HG03280 (cell line): ENCODE results near the gene NRF1.

ENCODE experiments used
- ATAC-seq: cut with Tn5 transposase; IDR thresholded peaks from one replicate; pipeline ENCODE4 v1.9.1; 2021; ENCODE audit warnings: mild to moderate bottlenecking, moderate library complexity; ENCODE audit not compliant: unreplicated experiment

The NRF1 gene

DNA sequence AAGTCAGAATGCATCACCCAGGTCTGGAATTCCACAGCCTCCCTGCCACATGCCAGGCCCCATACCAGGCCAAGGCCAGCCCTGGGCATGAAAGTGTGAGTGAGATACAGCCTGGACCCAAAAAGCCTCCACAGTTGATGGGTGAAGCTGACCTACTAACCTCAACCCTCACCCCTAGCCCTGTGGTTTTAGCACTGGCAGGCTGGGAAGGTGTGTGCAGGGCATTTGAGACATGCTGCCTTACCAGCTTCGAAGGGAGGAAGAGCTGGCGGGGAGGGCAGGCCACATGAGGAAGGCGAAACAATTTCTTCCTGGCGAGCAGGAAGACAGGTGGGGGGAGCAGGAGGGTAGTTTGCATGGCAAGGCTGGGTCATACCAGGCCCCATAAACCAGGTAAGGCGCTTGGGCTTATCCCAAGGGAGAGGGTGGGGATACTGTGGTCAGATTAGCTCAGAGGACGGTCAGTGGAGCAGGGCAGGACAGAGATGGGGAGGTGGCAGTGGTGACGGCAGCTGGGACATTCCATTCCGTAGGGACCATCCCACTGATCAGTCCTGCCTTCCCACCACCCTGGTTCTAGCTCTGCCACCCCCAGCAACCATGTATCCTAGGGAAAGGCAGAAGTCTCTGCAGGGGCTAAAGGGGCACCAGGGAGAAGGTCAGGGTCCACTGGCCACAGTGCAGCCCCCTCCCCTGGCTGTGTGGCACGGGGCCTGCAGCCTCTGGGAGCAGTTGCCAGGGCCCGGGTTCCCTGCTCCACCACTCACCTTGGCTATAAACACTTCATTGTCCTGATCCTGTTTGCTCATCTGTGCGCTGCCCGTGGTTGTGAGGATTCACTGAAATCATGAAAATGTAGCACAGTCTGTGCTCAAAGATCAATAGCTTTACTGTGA, 155.8 kb downstream of the NRF1 start:
- ATAC-seq = no peak

DNA sequence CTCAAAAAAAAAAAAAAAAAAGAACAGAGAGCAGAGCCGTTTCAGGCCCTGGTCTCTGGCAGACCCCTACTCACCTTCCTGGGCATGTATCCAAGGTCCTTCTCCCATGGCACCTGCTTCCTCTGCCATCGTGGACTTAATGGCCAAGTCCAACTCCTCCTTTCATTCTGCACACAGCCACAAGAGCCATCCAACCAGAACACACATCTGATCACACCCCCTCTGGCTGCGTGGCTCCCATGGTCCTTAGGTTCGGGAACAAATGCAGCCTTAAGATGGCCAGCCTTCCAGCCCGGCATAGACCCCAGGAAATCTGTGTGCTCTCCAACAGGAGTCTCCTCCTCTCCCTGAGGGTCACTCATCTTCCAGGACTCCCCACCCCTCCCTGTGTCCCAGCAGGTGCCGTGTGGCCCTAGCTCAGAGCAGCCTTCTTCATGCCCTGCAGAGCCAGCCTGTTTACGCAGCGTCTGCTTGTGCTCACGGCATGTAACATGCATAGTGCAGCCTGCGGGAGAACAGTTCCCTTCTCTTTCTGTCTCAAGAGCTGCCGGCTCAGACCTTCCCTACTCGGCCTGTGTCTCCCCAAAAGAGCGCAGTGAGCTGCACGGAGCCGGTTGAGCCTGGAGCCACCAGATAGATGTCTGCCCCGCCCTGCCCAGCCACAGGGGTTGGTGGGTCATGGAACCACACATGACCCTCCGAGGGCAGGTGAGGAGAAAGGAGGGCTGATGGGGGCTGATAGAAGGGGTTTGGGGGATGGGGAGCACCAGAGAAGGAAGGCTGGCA, 157.3 kb downstream of the NRF1 start:
- no peak for ATAC-seq

DNA sequence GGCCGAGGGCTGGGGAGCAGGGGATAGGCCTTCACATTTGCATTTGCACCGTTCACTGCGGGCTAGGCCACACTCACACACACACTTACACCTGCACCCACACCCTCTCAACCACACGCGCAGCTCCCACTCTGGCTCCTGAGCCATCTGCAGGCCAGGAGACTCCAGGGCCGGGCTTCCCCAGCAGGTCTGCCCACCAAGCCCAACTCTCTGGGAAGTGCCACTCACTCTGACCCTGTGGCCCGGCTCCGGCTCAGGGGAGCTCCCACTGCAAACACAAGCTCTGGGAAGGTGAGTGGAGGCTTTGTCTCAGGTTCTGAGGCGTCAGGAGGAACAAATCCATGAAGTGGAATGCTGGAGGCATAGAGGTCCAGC, 157.9 kb downstream of the NRF1 start:
- ATAC-seq = no peak

DNA sequence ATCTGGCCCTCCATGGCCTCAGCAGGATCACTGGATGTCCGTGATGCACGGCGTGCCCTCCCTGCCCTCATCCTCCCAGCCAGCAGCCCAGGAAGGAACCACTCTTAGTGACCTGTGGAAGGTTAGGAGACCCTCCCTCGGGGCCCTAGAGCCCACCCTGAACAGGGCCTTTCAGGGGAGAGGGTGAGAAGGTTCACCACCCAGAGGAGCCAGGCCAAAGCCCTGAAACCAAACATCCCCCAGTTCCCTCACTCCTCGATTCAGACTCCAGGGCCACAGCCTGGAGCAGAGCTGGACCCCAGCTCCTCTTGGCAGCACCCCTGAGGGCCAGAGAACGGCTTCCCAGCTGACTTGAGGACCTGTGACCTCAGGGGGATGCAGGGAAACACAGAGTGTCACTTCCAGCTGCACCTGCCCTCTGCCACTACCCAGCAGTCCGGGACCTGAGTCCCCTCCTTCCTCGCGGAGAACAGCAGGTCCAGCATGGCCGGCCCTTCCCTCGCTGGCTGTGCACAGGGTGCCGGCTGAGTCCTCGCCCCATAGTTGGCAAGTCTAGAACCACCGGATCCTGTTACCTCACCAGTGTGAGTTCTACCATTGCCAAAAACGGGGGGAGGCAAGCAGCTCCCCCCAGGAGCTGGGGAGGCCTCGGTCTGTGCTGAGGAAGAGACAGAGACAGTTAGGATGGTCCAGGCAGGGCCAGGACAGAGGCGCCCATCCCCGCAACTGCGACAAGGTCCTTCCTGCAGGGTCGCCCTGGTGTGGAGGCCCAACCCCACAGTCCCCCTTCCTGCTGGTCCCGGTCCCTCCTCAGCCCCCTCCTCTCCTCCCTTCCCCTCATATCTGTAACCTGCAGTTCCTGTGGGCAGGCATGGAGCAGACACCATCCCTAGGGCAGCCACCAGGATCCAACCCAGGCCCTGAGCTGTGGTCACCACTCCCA, 158.6 kb downstream of the NRF1 start:
- no peak for ATAC-seq

DNA sequence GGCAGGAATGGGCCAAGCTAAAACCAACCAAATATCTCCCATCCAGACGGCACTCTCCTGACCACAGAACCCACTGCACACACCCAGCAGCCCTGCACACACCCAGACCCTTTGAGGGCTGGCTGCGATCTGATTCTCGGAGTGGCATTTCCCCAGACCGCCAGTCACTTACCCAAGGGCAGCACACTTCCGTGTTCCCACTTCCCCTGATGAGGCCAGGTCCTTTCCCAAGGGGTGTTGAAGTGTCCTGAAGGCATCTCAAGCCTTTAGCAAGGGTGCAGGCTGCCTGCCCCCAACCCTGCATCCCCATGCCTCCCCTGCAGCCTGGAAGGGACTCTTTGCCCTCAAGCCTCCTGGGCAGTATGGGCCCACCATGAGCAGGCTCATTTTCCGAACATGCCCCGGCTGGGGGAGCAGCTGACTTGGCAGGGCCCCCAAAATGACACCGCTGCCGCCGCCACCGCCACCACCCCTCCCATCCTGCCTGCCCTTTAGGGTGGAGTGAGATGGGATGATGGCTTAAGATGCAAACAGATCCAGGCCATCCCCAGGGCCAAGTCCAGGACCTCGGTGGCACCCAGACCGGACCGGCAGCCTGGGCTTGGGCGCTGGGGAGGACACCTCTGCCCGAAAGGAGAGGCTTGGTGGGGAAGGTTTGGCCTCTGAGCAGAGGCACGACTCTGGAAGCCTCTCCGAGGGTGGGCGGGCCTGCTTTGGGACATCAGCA, 159.8 kb downstream of the NRF1 start:
- ATAC-seq = no peak

DNA sequence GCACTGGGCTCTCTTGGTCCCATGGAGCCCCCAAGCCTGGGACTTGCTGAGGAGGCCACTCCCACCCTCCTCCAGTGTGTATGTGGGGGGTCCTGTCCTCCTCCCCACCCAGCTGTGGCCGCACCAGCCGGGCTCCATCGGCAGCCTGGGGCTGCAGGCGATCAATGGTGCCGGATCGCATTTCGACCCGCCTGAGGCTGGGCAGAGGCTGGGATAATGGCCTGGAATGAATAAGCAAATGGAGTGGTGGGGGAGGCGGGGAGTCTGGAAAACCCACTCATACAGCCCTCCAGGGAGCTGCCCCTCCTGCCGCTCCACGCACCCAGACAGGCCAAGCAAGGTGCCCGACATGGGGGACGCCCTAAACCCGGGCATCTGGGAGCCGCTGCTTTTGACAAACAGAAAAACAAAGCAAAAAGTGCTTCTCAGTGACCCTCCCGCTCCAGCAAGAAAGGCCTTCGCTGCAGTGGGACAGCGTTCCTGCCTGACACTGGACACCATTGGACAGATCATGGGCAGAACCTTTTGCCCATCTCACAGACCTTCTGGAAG, 160.5 kb downstream of the NRF1 start:
- ATAC-seq = no peak

DNA sequence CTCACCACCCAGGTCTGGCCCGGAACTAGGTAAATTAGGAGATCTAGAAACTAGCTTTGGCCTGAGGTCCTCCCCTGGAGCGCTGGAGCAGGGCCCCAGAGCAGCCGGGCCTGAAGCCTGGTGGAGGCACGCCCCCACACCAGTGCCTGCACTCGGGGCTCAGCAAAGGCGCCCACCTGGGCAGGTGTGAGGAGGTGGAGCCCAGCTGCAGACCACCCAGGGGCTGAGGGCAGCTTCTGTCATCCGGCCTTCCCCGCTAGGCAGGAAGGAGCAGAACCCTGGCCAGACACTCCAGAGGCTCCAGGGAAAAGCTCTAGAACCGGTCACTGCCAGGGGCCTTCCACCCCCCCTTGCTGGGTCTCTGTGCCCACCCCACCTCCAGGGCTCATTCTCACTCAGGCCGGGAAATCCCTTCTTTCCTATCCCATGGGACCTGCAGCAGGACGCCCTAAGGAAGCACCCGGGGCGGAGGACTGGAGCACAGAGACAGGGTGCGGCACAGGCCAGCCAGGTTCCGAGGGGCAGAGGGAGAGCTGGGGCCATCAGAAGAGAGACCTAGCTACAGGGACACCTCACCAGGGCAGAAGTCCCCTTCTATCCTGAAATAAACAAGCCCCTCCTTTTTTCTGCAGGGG, 161.2 kb downstream of the NRF1 start:
- no peak for ATAC-seq

DNA sequence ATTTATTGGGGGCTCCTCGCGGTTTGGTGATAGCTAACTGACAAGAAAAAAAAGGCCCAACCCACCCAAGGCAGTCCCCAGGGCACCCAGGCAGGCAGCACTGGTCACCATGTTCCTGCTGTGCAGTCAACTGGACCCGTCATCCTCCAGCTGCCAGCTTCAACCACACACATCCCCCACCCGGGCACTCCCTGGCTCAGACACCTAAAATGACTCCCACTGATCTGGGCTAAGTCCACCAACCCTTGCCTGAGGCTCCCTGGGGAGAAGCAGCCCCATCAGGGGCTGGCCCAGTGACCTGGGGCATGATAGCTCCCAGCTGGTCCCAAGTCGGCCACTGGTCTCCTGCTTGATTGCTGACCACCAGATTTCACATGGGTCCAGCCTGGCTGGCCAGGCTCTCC, 161.8 kb downstream of the NRF1 start:
- ATAC-seq = no peak

DNA sequence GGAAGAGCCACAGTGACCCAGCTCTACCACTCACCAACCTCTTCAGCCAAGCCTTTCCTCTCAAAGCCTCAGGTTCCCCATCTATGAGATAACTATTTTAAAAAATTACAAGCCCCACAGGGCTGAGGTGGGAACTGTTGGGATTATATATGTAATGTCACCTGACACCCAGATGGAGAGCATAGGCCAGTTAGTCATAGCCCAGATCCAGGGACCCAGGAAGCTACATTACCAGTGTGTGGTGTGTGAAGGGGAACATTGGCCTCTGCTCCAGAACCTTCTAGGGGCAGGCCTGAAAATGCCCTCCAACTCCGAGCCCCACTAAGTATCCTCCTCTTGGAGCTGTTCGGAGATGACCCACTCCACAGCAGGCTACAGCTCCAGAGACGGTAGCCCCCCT, 162.4 kb downstream of the NRF1 start:
- no peak for ATAC-seq

DNA sequence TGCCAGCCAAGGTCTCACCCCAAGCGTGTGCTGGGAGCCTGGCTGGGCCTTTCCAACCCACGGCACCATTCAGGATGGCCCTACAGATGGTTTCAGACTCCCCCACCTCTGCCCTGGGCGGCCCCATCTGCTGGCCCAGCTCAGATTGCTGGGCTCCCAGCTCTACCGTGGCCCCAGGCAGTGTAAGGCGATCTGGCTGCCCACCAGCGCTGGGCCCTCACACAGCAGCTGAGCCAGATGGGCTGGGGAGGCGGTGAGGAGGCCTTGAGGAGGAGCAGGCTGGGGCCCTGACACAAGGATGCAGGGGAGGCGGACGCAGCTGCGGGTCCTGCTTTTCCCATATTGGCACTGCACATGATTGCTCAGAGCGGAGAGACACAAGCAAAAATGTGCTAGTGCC, 162.8 kb downstream of the NRF1 start:
- no peak for ATAC-seq

DNA sequence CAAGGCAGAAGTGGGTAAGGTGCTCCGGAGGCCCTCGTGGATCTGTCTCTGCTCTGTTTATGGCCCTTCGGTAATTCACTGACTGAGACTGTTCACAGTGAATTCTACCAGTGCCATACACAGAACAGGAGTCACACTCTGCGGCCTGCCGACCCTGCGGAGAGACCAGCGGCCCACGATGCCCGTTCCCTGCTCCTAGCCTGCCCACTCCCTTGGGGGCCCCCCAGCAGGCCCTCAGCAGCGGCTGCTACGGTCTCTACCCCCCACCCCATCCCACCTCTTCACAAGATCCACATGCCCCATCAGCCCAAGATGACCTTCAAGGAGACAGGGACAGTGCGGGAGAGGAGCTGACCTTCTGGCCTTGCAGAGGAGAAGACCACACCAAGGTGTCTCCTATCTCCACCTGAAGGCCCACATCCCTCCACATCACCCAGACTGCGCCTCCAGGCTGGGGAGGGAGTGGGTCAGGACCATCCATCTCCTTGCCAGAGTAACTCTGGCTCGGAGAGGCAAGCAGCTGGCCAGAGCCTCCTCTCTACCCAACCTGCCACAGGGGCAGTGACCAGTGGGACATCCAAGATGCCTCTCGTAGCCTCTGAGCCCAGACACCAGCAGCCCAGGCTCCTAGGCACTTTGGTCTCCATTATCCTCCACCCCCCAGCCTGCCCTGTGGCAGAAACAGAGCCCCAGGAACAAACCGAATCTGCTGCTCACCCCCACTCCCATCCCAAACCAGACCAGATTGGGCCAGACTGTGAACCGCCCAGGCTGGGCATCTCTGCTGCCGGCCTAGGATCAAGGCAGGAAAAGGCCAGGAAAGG, 163.6 kb downstream of the NRF1 start:
- ATAC-seq = no peak

DNA sequence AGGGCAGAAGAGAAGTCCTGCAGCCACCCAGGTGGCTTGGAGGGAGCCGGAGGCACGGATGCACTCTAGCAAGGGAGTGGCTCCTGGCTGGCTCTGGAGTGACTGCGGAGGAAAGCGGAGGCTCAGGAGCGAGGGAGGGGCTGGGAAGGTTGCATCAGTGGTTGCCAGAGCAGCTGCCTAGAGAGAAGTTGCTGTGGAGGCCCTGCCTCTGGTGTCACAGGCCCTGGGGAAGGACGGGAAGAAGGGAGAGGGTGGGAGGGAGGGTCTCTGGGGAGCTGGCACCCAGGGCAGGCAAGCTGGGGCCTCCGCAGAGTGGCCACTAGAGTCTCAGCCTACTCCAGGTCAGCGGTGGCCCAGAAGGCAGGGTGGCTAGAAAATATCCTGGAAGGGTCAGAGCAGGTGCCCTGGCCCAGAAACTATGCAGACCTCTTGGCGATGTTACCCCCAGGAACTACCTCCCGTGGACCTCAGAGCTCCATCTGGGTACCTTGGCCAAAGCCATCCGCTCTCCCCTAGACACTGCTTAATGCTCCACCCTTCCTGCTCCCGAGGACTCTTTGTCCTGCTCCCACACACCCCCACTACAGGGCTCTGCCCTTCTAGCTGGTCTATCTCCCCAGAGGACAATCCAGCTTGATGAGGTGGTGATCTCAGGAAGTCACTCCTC, 164.3 kb downstream of the NRF1 start:
- ATAC-seq = no peak

DNA sequence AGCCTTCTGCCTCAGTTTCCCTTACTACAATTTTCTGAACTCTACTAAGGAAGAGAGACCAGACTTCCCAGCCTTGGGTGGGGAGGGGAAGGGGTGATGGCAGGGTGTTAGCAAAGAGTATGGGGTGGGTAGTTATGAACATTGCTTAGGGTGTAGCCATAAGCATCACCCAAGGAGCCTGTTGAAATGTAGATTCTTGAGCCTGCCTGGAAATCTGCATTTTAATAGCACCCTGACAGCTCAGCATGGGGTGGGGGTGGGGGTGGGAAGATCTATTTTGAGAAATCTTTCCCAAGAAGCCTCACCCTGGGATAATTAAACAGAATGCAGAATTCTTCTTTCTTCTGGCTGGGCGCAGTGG, 164.8 kb downstream of the NRF1 start:
- no peak for ATAC-seq

DNA sequence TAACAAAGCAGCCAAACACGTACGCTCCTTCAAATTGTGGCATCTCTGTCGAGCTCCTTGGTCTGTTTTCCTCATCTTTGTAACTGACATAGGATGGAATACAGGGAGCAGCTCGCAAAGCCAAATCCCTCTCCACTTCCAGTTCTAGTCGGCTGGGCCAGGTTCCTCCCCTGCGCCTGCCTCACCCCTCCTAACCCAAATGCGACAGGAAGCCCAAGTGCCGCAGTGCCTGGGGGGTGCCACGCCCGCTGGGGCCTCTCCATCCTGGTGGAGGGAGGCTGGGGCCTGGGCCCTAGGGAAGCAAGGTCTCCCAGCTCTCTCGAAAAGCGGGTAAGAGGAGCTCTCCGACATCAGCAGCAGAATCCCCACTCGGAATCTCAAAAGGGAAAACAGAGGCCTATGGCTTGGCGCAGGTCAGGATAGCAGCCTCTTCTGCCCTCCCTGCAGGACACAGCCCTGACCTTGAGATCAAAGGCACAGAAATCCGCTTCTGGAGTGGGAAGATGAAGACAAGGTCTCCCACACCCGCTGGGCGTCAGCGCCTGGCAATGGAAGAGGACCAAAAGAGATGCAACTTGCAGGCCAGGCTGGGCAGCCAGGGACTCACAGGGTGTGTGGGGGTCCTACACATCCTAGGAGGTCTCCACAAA, 165.8 kb downstream of the NRF1 start:
- no peak for ATAC-seq

DNA sequence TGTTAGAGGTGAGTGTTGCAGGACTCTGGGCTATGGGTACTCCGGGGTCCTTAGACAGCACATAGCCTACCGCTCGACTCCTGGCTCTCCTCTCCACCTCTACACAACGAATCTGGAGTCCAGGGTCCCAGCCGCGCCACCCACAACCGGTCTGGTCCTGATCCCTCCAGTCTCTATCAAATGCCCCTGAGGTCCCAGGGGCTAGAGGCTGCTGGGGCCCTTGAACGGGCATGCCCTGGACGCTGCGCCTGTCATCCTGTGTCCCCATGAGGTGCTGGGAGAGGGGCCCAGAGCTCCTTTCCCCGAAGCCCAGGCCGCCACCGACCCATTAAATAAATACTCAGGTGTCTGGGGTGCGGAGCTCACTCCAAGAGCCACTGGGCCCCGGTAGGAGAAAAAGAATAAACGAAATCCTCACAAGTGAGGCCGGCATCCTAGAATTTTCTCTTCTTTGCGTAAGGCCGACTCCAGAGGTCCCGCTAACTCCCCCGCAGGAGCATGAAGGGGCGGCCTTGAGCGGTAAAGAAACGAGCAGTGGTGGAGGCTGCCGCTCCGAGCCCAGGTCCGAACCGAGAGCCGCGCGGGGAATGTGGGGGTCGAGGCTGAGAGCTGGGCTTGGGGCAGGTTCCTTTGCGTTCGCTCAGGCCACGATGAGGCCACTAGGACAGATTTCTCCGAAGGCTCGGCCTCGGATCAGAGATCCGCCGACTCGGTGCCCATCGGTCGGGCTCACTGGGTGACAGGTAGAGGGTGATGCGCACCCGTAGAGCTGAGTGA, 166.7 kb downstream of the NRF1 start:
- no peak for ATAC-seq

DNA sequence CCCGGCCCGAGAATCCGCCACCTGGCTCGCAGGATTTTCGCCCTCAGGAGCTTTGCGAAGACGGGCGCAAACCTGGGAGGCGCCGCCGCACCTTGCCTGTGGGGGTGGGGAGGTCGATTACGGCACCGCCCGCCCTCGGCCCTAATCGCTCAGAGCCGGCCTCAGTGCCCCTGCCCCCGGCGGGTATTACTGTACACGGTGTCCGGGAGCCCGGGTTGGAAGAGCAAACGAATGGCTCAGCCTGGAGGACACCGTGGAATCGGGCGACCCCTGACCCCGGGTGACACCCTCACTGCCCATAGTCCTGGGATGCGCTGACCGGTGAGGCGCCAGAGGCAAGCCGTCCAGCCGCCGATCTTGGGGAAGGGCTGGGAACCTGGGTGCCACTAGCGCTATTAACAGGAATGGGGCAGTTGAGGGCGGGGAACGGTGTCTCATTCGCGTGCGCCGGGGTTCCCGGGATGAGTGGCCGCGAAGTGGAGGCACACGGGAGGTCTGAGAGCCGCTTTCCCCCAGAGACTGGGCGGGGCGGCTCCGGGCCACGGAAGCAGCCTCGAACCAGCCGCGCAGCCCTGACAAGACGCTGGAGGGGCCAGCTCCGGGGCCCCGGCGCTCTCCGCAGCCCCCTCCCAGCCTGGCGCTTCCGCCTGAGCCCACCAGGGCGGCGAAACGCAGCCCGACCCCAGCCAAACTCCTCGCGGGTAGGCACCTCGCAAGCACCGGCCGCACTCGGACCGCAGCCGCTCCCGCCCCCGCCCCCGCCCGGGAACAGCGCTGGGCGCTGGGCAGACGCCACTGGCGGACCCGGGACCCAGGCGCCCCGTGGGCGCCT, 167.5 kb downstream of the NRF1 start:
- no peak for ATAC-seq
